Cardiac muscle cell (in vitro differentiated cells and primary cell): ENCODE measurements around the gene DCTN1. TPM values are rescaled to one million over a fixed set of nuclear protein-coding genes. Genes with fewer than 3 reads are reported as not detected.
A peak's percentile ranks its signal among the peaks of the same experiment; 100 is the strongest.

Experiments used
- DNase-seq, 2 donors: peaks; one replicate each; pipeline versions ENCODE4 v3.0.0 to v3.0.0-alpha.2; 2010 to 2017; ENCODE audit warnings: low read depth in 1 of 2, low spot score in 1 of 2
- H3K27ac ChIP-seq: fragments of 200-600 bp; sonication (generic); 2 replicates; pipeline ENCODE4 v1.5.1; 2016
- H3K27me3 ChIP-seq: fragments of 200-600 bp; sonication (generic); 2 replicates; pipeline ENCODE4 v1.6.0; 2016; ENCODE audit warnings: control low read depth
- H3K36me3 ChIP-seq: fragments of 200-600 bp; sonication (generic); 2 replicates; pipeline ENCODE4 v1.5.1; 2016; ENCODE audit warnings: control low read depth
- H3K4me1 ChIP-seq: fragments of 200-600 bp; sonication (generic); 2 replicates; pipeline ENCODE4 v1.8.1; 2017; ENCODE audit warnings: low read depth, mild to moderate bottlenecking, mixed run types
- H3K4me3 ChIP-seq: fragments of 200-600 bp; sonication (generic); 2 replicates; pipeline ENCODE4 v1.5.1; 2016; ENCODE audit warnings: mild to moderate bottlenecking
- H3K9me3 ChIP-seq: fragments of 200-600 bp; sonication (generic); 2 replicates; pipeline ENCODE4 v1.5.1; 2017; ENCODE audit warnings: low read depth, mild to moderate bottlenecking, control low read depth
- polyA plus RNA-seq: library from polyadenylated mRNA; unstranded; fragments of >200 nt; fragmentation: Nextera tagmentation; extraction: Ambion mirVana; gene quantifications from 2 replicates; pipeline ENCODE4 v1.2.1, GENCODE V29; 2016
- total RNA-seq: library from RNA; depleted of rRNA; stranded (reverse); fragments of >200 nt; gene quantifications from 2 replicates; pipeline ENCODE4 v1.2.3, GENCODE V29; 2016
- TF ChIP-seq, protein P1 (sequence below): IDR thresholded peaks from 2 replicates; pipeline ENCODE4 v1.5.1; 2012; ENCODE audit warnings: low read depth, mild to moderate bottlenecking, low read length

DCTN1 gene
- total and polyA plus RNA-seq, 2 experiments from 2014 or later: 156 to 164 TPM

DNA sequence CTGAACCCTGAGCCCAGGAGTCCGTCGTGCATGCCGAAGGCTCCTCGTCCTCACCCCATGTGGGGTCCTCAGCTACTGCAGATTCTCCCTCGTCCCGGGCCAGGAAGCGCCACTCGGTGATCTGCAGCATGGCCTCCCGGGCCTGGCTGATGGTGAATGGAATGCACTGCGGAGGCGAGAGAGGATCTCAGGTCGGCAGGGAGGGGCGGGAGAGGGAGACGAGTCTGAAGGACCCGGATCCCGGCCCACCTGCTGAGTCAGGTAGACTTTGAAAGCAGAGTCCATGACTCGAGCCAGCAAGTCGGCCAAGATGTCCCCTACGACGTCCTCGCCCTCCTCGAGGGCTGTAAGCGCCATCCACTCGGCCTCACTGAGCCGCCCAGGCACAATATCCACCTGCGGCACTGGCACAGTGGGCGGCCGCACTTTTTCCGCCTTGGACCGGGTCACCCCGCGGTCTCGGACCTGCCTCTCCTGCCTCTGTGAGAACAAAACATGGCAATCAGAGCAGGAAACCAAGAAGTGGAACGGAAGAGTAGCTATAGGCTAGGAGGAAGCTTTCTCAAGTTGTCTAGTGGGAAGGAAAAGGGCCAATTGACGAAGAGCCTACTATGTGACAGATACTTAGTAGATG, 35.8 kb upstream of the DCTN1 start:
- DNase-seq: no peak
- Histone ChIP-seq H3K9me3 (no peaks in the 10 kb centered on the region), H3K27me3 (no peaks in the 10 kb centered on the region), H3K4me1 (no peaks in the 10 kb centered on the region), H3K4me3 (no peak overlapping the region), H3K27ac (no peak overlapping the region), H3K36me3 (no peaks in the 10 kb centered on the region)
- TF ChIP-seq, protein P1, sequence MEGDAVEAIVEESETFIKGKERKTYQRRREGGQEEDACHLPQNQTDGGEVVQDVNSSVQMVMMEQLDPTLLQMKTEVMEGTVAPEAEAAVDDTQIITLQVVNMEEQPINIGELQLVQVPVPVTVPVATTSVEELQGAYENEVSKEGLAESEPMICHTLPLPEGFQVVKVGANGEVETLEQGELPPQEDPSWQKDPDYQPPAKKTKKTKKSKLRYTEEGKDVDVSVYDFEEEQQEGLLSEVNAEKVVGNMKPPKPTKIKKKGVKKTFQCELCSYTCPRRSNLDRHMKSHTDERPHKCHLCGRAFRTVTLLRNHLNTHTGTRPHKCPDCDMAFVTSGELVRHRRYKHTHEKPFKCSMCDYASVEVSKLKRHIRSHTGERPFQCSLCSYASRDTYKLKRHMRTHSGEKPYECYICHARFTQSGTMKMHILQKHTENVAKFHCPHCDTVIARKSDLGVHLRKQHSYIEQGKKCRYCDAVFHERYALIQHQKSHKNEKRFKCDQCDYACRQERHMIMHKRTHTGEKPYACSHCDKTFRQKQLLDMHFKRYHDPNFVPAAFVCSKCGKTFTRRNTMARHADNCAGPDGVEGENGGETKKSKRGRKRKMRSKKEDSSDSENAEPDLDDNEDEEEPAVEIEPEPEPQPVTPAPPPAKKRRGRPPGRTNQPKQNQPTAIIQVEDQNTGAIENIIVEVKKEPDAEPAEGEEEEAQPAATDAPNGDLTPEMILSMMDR: no peak

DNA sequence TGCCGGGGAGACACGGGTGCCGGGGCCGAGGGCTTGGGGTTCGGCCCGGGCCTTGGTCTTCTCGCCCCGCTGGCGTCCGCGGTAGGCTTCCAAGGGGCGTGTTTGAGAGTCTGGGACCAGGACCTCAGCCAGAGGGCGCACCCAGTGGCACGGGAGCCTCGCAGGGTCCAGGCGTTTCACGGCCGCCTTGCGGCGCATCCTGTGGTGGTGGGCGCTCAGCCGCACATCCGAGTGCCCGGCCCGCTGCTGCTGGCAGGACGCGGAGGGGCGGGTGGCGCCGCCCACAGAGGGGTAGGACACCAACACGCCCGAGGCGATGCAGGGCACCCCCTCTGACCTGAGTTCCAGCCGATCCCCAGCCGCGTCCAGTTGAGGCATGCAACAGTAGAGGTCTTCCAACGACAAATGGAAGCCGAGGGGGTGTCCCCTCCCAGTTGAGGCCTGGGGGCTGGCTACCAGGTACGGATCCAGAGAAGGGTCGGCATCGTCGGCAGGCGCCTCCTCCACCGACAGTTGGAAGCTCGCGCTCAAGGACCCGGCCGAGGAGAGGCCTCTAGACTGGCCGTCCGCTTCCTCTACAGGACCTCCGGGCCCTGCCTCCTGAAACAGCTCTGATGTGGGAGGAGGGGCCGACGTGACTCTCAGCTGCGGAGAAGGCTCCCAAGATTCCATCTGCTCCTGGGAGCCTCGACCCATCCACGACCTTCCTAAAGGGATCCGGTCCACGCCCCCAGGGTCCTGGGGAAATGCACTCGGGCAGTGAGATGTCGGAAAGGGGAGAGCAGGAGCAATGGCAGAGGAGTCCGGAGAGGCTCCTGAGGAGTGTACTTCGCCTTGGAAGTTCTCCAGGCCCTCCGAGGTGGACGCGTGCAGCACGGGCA, 35.0 kb upstream of the DCTN1 start:
- H3K27ac ChIP-seq: no peak overlapping the region
- peak in 1 of 2 donors; percentile 64 for DNase-seq
- H3K9me3 ChIP-seq: no peaks in the 10 kb centered on the region
- no peak overlapping the region for H3K4me3 ChIP-seq
- no peaks in the 10 kb centered on the region for H3K4me1 ChIP-seq
- H3K27me3 ChIP-seq: no peaks in the 10 kb centered on the region
- TF ChIP-seq, protein P1: peak; percentile 49
- H3K36me3 ChIP-seq: no peaks in the 10 kb centered on the region

DNA sequence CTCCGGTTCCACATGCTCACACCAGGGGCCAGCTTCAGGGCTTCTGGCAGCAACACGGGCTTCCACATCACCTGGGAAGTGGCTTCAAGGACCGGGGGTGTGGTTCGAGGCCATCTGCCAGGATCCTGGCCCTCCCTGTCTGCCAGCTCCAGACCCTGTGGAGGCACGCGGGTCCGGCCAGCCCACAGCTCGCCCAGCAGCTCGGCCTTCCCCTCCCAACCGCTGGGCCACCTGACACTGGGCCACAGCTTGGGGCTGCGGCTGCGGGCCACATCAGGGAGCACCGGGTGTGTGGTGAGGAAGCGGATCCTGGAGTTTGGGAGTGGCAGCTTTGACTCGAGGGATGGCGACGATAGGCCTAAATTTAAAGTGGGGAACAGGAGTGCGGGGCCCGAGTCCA, 34.3 kb upstream of the DCTN1 start:
- Histone ChIP-seq H3K27ac (no peak overlapping the region), H3K4me1 (no peaks in the 10 kb centered on the region), H3K27me3 (no peaks in the 10 kb centered on the region), H3K36me3 (no peaks in the 10 kb centered on the region), H3K9me3 (no peaks in the 10 kb centered on the region), H3K4me3 (no peak overlapping the region)
- TF ChIP-seq, protein P1: no peak
- no peak for DNase-seq

DNA sequence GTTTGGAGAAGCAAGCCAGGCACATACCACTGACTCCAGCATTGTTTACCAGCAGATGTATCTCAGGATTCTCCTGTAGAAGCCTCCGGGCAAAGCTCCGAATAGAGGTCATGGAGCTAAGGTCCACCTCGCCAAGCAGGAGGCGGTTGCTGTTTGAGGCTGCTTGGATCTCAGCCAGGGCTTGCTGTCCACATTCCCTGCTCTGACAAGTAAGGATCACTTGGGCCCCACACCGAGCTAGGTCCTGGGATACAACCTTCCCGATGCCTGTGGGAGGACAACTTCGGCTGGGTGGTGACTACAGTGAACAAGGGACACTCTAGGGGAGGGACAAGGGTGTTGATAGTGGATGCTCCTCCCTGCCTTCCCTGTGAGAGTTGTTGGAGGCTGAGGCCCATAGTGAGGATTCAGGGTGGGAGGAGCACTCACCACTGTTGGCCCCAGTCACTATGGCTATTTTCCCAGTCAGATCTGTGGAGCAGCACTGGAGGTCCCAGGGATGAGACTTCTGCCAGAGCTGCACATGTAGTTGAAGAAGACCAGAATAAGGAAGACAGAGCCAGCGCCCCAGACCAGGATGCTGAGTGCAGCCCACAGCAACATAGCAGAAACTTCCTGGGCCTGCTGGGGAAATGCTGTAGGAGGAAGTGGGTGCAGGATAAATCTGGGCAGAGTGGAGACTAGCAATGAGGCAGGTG, 33.0 kb upstream of the DCTN1 start:
- no peak for DNase-seq
- Histone ChIP-seq H3K9me3 (no peaks in the 10 kb centered on the region), H3K4me1 (no peaks in the 10 kb centered on the region), H3K4me3 (no peak overlapping the region), H3K27ac (no peak overlapping the region), H3K36me3 (no peaks in the 10 kb centered on the region), H3K27me3 (no peaks in the 10 kb centered on the region)
- TF ChIP-seq, protein P1: no peak

DNA sequence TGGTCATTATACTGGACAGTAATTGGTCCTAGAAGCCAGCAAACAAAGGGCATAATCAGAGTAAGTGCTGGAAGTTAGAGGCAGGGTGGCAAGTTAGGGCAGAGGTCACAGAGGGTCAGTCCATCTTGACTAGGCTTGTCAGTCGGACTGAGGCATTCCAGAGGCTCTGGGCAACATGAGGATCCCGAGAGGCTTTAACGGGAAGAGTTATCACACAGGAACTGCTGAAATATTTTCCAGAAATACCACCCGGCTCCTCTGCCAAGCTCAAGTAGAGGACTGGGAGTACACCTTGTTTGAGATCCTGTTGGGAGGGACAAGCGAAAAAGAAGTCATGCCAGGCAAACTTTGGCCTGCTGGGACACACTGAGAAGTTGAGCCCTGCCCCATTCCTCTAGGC, 27.6 kb upstream of the DCTN1 start:
- H3K4me3 ChIP-seq: no peak overlapping the region
- no peak overlapping the region for H3K27ac ChIP-seq
- no peaks in the 10 kb centered on the region for H3K9me3 ChIP-seq
- DNase-seq: no peak
- H3K4me1 ChIP-seq: no peaks in the 10 kb centered on the region
- TF ChIP-seq, protein P1: no peak
- H3K36me3 ChIP-seq: no peaks in the 10 kb centered on the region
- no peaks in the 10 kb centered on the region for H3K27me3 ChIP-seq
